Measurements from ENCODE around the gene ALDH3B2. TPM values are rescaled to one million over a fixed set of nuclear protein-coding genes. Genes with fewer than 3 reads are reported as not detected.

Gene ALDH3B2
- total RNA-seq, 1 experiment from 2014 or later = not detected

DNA sequence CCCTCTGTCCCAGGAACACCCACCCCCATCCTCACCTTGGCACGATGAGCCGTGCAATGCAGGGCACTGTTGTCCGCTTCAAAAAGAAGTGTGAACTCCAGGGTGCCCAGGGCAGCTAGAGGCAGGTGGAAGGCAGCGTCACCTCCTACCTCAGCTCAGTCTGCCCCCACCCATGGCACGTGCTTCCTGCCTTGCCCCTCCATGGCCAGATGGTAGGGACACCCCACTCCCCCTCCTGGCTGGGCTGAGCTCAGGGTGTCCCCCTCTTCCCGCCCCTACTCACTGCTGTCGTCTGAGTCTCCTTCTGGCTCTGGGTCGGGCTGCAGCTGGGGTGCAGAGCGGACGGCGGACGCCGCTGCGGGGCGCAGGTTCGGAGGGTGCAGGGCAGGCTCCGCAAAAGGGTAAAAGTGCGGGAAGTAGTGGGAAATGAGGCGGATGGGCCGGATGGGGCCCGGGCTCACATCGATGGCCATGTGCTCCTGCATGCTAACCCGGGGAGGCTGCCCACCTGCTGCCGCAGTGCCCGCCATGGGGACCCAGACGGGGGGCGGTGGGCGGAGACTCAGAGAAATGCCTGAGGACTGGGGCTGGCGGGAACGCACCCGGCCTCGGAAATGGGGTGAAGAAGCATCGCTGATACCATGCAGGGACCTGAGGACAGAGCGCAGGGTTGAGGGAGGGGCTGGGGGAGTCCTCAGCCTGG, 58.5 kb downstream of the ALDH3B2 start:
- Histone ChIP-seq H3K9me3 (no peaks in the 10 kb centered on the region), H3K27me3 (no peaks in the 10 kb centered on the region), H3K4me3 (no peak overlapping the region), H3K36me3 (peaks cover 2% of the 10 kb centered on the region; the same call in 1 of the 2 replicates)
- no peak for DNase-seq

DNA sequence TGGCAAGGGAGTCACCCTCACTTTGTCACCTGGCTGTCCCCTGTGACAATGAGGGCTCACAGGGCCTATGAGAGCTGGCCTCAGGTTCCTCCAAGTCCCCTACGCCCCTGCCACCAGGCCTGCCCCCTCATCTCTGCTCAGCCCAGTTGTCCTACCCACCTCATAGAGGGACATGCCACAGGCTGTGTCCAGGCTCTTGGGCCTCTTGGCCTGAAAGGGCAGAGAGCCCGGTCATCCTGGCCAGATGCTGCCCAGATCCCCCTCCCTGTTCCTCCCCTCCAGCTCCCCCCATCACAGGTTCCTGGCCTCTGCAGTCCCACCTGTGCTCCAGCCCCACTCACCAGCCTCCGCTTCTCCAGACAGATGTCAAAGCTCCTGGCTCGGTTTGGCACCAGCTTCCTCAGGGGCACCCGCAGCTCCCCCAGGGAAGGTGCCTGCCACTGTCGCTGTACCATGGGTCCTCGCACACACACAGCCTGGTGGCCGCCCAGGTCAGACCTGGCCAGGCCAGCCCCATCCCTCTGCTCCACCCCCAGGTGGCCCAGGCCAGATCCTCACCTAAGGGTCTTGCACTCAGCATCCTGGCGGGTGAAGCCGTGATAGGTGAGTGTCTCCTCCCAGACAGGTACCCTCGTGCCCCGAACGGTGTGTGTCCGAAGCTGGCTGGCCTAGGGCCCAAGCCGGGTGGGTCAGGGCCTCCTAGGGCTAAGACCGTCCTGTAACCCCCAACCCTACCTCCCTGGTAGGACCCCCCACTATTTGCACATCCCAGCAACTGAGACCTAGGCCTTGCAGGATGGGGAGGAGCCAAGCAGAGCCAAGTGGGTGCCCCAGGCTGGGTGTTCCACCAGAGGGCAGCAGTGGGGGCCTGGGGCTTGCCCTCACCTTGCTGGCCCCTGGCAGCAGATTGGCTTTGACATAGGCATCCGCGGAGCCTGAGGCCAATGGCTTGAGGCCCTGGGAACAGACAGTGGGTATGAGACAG, 59.4 kb downstream of the ALDH3B2 start:
- H3K36me3 ChIP-seq = peaks cover 3% of the 10 kb centered on the region
- H3K9me3 ChIP-seq = no peaks in the 10 kb centered on the region
- DNase-seq = peak; percentile 45
- no peak overlapping the region for H3K4me3 ChIP-seq
- no peaks in the 10 kb centered on the region for H3K27me3 ChIP-seq

DNA sequence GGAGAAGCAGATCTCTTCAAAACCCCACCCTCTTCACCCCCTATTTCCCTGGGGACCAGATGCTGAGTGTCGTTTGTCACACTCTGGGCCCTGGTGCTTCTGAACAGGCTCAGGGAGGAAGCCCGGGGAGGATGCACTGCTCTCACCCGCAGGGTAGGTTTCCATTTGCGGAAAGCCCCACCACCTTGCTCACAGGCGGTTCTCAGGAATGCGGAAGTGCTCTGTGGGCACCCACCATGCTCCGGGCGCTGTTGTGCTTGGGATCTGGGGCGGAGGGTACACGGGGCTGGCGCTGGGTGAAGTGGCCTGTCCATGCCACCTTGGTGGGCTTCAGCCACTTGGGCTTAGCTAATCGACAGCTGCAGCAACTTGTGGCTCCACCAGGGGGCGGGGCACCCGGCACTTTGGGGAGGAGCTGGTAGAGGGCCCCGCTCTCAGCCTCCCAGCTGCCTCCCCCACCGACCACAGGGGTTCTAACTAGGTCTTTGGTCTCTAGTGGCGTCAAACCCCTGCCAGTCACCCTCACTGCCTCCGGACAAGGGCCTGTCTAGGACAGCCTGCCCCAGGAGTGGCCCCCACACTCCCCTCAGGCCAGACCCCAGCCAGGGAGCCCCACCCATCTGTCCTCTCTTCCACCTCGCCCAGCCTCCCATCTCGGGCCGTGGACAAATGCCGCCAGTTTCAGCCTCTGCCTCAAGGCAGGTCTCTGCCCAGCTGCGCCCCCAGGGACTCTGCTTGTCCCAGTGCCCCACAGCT, 60.3 kb downstream of the ALDH3B2 start:
- peaks cover 7% of the 10 kb centered on the region for H3K36me3 ChIP-seq
- no peaks in the 10 kb centered on the region for H3K9me3 ChIP-seq
- H3K27me3 ChIP-seq = no peaks in the 10 kb centered on the region
- no peak overlapping the region for H3K4me3 ChIP-seq
- DNase-seq = peak; percentile 36

DNA sequence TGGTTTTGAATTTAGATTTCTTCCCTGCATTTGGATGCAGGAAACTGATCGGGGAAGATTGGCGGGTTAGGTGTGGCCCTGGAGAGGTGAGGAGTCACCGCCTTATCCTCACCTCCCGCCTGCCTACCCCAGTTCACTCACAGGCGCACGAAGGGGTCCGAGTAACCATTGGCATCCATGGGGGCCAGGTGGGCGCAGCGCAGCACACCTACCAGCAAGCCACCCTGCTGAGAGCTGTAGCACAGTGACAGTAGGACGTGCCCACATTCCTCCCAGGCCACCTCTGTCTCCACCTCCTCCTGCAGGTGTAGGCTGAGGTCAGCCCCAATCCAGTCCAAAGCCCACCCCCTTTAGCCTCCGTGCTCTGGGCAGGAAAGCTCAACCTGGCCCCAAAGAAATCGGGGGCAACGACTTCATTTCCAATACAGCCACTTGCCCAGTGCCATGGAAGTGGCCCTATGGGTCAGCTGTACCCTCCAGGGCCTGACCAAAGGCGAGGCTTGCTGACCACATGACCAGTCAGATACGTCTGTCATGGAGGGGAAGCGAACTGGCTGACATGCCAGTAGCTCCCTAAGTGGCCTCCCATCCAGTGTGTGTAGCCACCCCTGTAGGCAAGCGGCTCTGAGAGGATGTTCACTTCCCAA, 61.0 kb downstream of the ALDH3B2 start:
- no peaks in the 10 kb centered on the region for H3K27me3 ChIP-seq
- H3K9me3 ChIP-seq = no peaks in the 10 kb centered on the region
- peaks cover 14% of the 10 kb centered on the region for H3K36me3 ChIP-seq
- no peak for DNase-seq
- H3K4me3 ChIP-seq = no peak overlapping the region

DNA sequence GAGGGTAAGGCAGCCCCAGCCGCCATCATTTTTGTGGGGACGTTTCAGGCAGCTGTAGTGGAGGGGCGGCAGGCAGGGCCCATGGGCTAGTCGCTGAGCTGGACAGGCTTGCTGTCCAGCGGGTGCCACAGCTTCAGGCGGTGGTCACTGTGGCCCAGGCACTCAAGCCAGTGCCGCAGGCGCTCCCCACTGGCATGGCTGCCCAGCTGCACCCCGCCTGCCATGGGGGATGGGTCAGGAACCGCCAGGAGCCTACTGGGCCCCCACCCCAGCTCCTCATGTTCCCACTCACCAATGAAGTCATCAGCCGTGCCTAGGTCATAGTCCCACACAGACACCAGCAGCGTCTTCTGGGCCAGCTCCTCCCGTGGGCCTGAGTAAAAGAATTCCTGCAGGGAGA, 61.7 kb downstream of the ALDH3B2 start:
- no peaks in the 10 kb centered on the region for H3K27me3 ChIP-seq
- DNase-seq = no peak
- no peaks in the 10 kb centered on the region for H3K9me3 ChIP-seq
- H3K36me3 ChIP-seq = peaks cover 17% of the 10 kb centered on the region
- H3K4me3 ChIP-seq = no peak overlapping the region

Other genes with a start within 250 kb of the ALDH3B2 start
- gene RPS6KB2, start 246.1 kb downstream of the ALDH3B2 start, total RNA-seq (2014; rRNA removed; shearing (Covaris generic); ENCODE audit: low replicate concordance) = 77.9 and 121 TPM in 2 replicates
- gene PTPRCAP, start 236.9 kb downstream of the ALDH3B2 start, total RNA-seq (2014; rRNA removed; shearing (Covaris generic); ENCODE audit: low replicate concordance) = not detected in 2 replicates
- gene CORO1B, start 231.1 kb downstream of the ALDH3B2 start, total RNA-seq (2014; rRNA removed; shearing (Covaris generic); ENCODE audit: low replicate concordance) = 58.3 and 96.9 TPM in 2 replicates
- not detected in 2 replicates for gene GPR152, start 221.9 kb downstream of the ALDH3B2 start, total RNA-seq (2014; rRNA removed; shearing (Covaris generic); ENCODE audit: low replicate concordance)
- gene CABP4, start 219.3 kb downstream of the ALDH3B2 start, total RNA-seq (2014; rRNA removed; shearing (Covaris generic); ENCODE audit: low replicate concordance) = 0.26 and 3.0 TPM in 2 replicates
- gene TMEM134, start 205.4 kb downstream of the ALDH3B2 start, total RNA-seq (2014; rRNA removed; shearing (Covaris generic); ENCODE audit: low replicate concordance) = 39.4 and 44.2 TPM in 2 replicates
- gene AIP, start 191.6 kb downstream of the ALDH3B2 start, total RNA-seq (2014; rRNA removed; shearing (Covaris generic); ENCODE audit: low replicate concordance) = 85.1 and 122 TPM in 2 replicates
- gene PITPNM1, start 169.3 kb downstream of the ALDH3B2 start, total RNA-seq (2014; rRNA removed; shearing (Covaris generic); ENCODE audit: low replicate concordance) = 5.5 and 18.9 TPM in 2 replicates
- gene CDK2AP2, start 166.5 kb downstream of the ALDH3B2 start, total RNA-seq (2014; rRNA removed; shearing (Covaris generic); ENCODE audit: low replicate concordance) = 14.1 and 14.8 TPM in 2 replicates
- gene CABP2, start 151.2 kb downstream of the ALDH3B2 start, total RNA-seq (2014; rRNA removed; shearing (Covaris generic); ENCODE audit: low replicate concordance) = not detected in 2 replicates
- gene GSTP1, start 90.8 kb downstream of the ALDH3B2 start, total RNA-seq (2014; rRNA removed; shearing (Covaris generic); ENCODE audit: low replicate concordance) = 280 and 743 TPM in 2 replicates
- gene NDUFV1, start 67.7 kb downstream of the ALDH3B2 start, total RNA-seq (2014; rRNA removed; shearing (Covaris generic); ENCODE audit: low replicate concordance) = 274 and 469 TPM in 2 replicates
- 15.0 TPM in 1 of 2 replicates, not detected in the other for gene NUDT8, start 44.7 kb downstream of the ALDH3B2 start, total RNA-seq (2014; rRNA removed; shearing (Covaris generic); ENCODE audit: low replicate concordance)
- not detected in 2 replicates for gene TBX10, start 34.9 kb downstream of the ALDH3B2 start, total RNA-seq (2014; rRNA removed; shearing (Covaris generic); ENCODE audit: low replicate concordance)
- not detected in 2 replicates for gene ACY3, start 23.9 kb downstream of the ALDH3B2 start, total RNA-seq (2014; rRNA removed; shearing (Covaris generic); ENCODE audit: low replicate concordance)